HepG2 (cell line): ENCODE data around the gene RBSN. TPM values are rescaled to one million over a fixed set of nuclear protein-coding genes. Genes with fewer than 3 reads are reported as not detected.

Experiments used
- DMTF1 ChIP-seq: sonication (generic); formaldehyde crosslinking; IDR thresholded peaks from 2 replicates; pipeline ENCODE4 v1.4.0; 2020; ENCODE audit warnings: mild to moderate bottlenecking, missing genetic modification reagents
- EZH2 ChIP-seq: conservative IDR thresholded peaks from 2 replicates; pipeline ENCODE4 v1.6.1; 2012; ENCODE audit warnings: mild to moderate bottlenecking, low read depth, low read length, moderate library complexity
- FOSL2 ChIP-seq: sonication (generic); formaldehyde crosslinking; IDR thresholded peaks from 2 replicates; pipeline ENCODE4 v1.4.0; 2020; ENCODE audit warnings: missing genetic modification reagents
- HCFC1 ChIP-seq: fragments of 150-350 bp; IDR thresholded peaks from 2 replicates; pipeline ENCODE4 v1.6.1; 2014; ENCODE audit warnings: low read depth, low read length
- HMGXB4 ChIP-seq, 2 experiments: sonication (generic) in 1 of 2; formaldehyde crosslinking in 1 of 2; IDR thresholded peaks; 2 replicates each; pipeline versions ENCODE4 v1.4.0 to v1.6.1; 2018 to 2020; ENCODE audit warnings: missing genetic modification reagents in 2 of 2, borderline replicate concordance in 1 of 2, low read depth in 1 of 2, mild to moderate bottlenecking in 1 of 2, missing biosample characterization in 1 of 2
- JDP2 ChIP-seq: sonication (generic); formaldehyde crosslinking; IDR thresholded peaks from 2 replicates; pipeline ENCODE4 v1.8.1; 2022; ENCODE audit warnings: missing genetic modification reagents, borderline replicate concordance
- NFIB ChIP-seq: sonication (generic); formaldehyde crosslinking; IDR thresholded peaks from 2 replicates; pipeline ENCODE4 v1.9.0; 2021; ENCODE audit warnings: missing genetic modification reagents, mild to moderate bottlenecking, borderline replicate concordance
- SNAI1 ChIP-seq: sonication (generic); formaldehyde crosslinking; IDR thresholded peaks from 2 replicates; pipeline ENCODE4 v1.5.0; 2020; ENCODE audit warnings: mild to moderate bottlenecking, missing genetic modification reagents, borderline replicate concordance
- SNRNP70 ChIP-seq: fragments of 200-400 bp; formaldehyde crosslinking; IDR thresholded peaks from 2 replicates; pipeline ENCODE4 v1.6.1; 2017; ENCODE audit warnings: mild to moderate bottlenecking, low read depth, low read length, moderate library complexity
- ZBTB26 ChIP-seq: IDR thresholded peaks from 2 replicates; pipeline ENCODE4 v1.6.1; 2016; ENCODE audit warnings: missing compliant biosample characterization, missing genetic modification reagents, borderline replicate concordance
- ZBTB34 ChIP-seq: sonication (generic); formaldehyde crosslinking; IDR thresholded peaks from 2 replicates; pipeline ENCODE4 v1.8.0; 2022; ENCODE audit warnings: mild to moderate bottlenecking, missing genetic modification reagents
- ZNF225 ChIP-seq: sonication (generic); formaldehyde crosslinking; IDR thresholded peaks from 2 replicates; pipeline ENCODE4 v1.4.0; 2020; ENCODE audit warnings: mild to moderate bottlenecking, missing genetic modification reagents
- ZNF800 ChIP-seq: sonication (generic); formaldehyde crosslinking; IDR thresholded peaks from 2 replicates; pipeline ENCODE4 v1.4.0; 2020; ENCODE audit warnings: missing genetic modification reagents
- ZNF83 ChIP-seq: sonication (generic); formaldehyde crosslinking; IDR thresholded peaks from 2 replicates; pipeline ENCODE4 v1.4.0; 2020; ENCODE audit warnings: missing genetic modification reagents, mild to moderate bottlenecking, borderline replicate concordance
- ZXDC ChIP-seq: sonication (generic); formaldehyde crosslinking; IDR thresholded peaks from 2 replicates; pipeline ENCODE4 v1.5.0; 2020; ENCODE audit warnings: mild to moderate bottlenecking, missing genetic modification reagents
- polyA plus RNA-seq, 8 experiments: library from polyadenylated mRNA; depleted of rRNA in 3 of 8; stranded (reverse) in 7 of 8; unstranded in 1 of 8; fragments of >200 nt; fragmentation: Illumina TruSeq in 4 of 8; extraction: Trizol in 4 of 8; gene quantifications; 2 replicates each; pipeline versions ENCODE4 v1.2.1 to v1.2.3, GENCODE V29; 2011 to 2016; ENCODE audit warnings: low read depth in 4 of 8, missing spikeins in 1 of 8, mixed read lengths in 1 of 8; ENCODE audit not compliant: insufficient read depth in 1 of 8
- total RNA-seq, 5 experiments: library from RNA; depleted of rRNA; stranded (reverse); fragments of >200 nt; fragmentation: Illumina TruSeq; extraction: Trizol; gene quantifications; 2 replicates each; pipeline ENCODE4 v1.2.3, GENCODE V29; 2016; ENCODE audit warnings: low read depth in 1 of 5

Gene RBSN
- total and polyA plus RNA-seq, 2 of the 13 experiments (the other 11 are each of a cell fraction or from before 2014, with no cell fraction given) = 7.9 to 11.8 TPM

GRCh38 chr3:15099364-15100098 is 583 bp upstream of the RBSN start (continued):
- TF ChIP-seq ZBTB26 (no peak; the same call in 1 of the 2 replicates), SNRNP70 (no peak), ZNF83 (CRISPR knock-in tag) (no peak), DMTF1 (CRISPR knock-in tag) (no peak), FOSL2 (CRISPR knock-in tag) (no peak), HCFC1 (no peak), EZH2 (no peak), HMGXB4 (CRISPR knock-in tag; IDR thresholded peaks at IDR 0.05; ENCODE audit: borderline replicate concordance in 1 of 2, low read depth in 1 of 2) (no peak), NFIB (CRISPR knock-in tag) (no peak), ZXDC (no peak), ZNF800 (CRISPR knock-in tag) (peak; percentile 14; the same call in 1 of the 2 replicates), JDP2 (no peak), ZNF225 (CRISPR knock-in tag) (no peak), ZBTB34 (no peak; the same call in 1 of the 2 replicates), SNAI1 (CRISPR knock-in tag) (no peak)
